ENCODE measurements around the gene GOLGA5. TPM values are rescaled to one million over a fixed set of nuclear protein-coding genes. Genes with fewer than 3 reads are reported as not detected.

Gene GOLGA5
- total RNA-seq, 1 donor = 73.1 TPM

- H3K79me2 ChIP-seq (ENCODE audit: insufficient read depth, low read length) = no peaks in the 10 kb centered on the region
- TF ChIP-seq CTCF (IDR thresholded peaks at IDR 0.05; ENCODE audit: extremely low read depth, low read depth, low read length) = no peak
Observed at GRCh38 chr14:92781350-92781749, 12.8 kb upstream of the GOLGA5 start.

GRCh38 chr14:92783813-92784431, 10.2 kb upstream of the GOLGA5 start:
- H3K27me3 ChIP-seq (ENCODE audit: insufficient read depth, low read length) = no peaks in the 10 kb centered on the region
- TF ChIP-seq CTCF (IDR thresholded peaks at IDR 0.05; ENCODE audit: extremely low read depth, low read depth, low read length) = peak; percentile 67
- no peaks in the 10 kb centered on the region for H4K20me1 ChIP-seq (ENCODE audit: insufficient read depth, low read length)
- H3K9me3 ChIP-seq (ENCODE audit: low read depth, low read length) = no peaks in the 10 kb centered on the region
- peaks cover 22% of the 10 kb centered on the region for H3K4me1 ChIP-seq (ENCODE audit: insufficient read depth, low read length)
- H3K27ac ChIP-seq (ENCODE audit: low read depth, low read length) = no peak overlapping the region
- H3K79me2 ChIP-seq (ENCODE audit: insufficient read depth, low read length) = no peaks in the 10 kb centered on the region
- DNase-seq (ENCODE audit: insufficient read length, low spot score, missing footprints) = peak; percentile 46
- no peaks in the 10 kb centered on the region for H3K36me3 ChIP-seq (ENCODE audit: insufficient read depth, low read length)
- H3K4me2 ChIP-seq (ENCODE audit: insufficient read depth, low read length) = no peak overlapping the region
- no peak overlapping the region for H3K4me3 ChIP-seq (ENCODE audit: insufficient read depth, low read length)
- H2AFZ ChIP-seq (ENCODE audit: low read length) = peak overlapping the region; percentile 71

More at GRCh38 chr14:92781350-92781749, 12.8 kb upstream of the GOLGA5 start:
- H2AFZ ChIP-seq (ENCODE audit: low read length) = no peak overlapping the region
- H3K4me2 ChIP-seq (ENCODE audit: insufficient read depth, low read length) = no peak overlapping the region
- H3K27ac ChIP-seq (ENCODE audit: low read depth, low read length) = no peak overlapping the region
- H3K27me3 ChIP-seq (ENCODE audit: insufficient read depth, low read length) = no peaks in the 10 kb centered on the region
- no peak for DNase-seq (ENCODE audit: insufficient read length, low spot score, missing footprints)
- no peaks in the 10 kb centered on the region for H3K36me3 ChIP-seq (ENCODE audit: insufficient read depth, low read length)
- peaks cover 21% of the 10 kb centered on the region for H3K4me1 ChIP-seq (ENCODE audit: insufficient read depth, low read length)
- no peaks in the 10 kb centered on the region for H4K20me1 ChIP-seq (ENCODE audit: insufficient read depth, low read length)
- H3K4me3 ChIP-seq (ENCODE audit: insufficient read depth, low read length) = no peak overlapping the region
- H3K9me3 ChIP-seq (ENCODE audit: low read depth, low read length) = no peaks in the 10 kb centered on the region

- Histone ChIP-seq H3K79me2 (ENCODE audit: insufficient read depth, low read length) (no peaks in the 10 kb centered on the region), H3K4me1 (ENCODE audit: insufficient read depth, low read length) (peaks cover 15% of the 10 kb centered on the region), H3K4me3 (ENCODE audit: insufficient read depth, low read length) (peak overlapping the region; percentile 48), H4K20me1 (ENCODE audit: insufficient read depth, low read length) (no peaks in the 10 kb centered on the region), H3K9me3 (ENCODE audit: low read depth, low read length) (peaks cover 3% of the 10 kb centered on the region), H3K27ac (ENCODE audit: low read depth, low read length) (peak overlapping the region; percentile 85), H2AFZ (ENCODE audit: low read length) (peak overlapping the region; percentile 32), H3K4me2 (ENCODE audit: insufficient read depth, low read length) (peak overlapping the region; percentile 63), H3K27me3 (ENCODE audit: insufficient read depth, low read length) (no peaks in the 10 kb centered on the region), H3K36me3 (ENCODE audit: insufficient read depth, low read length) (no peaks in the 10 kb centered on the region)
- peak; percentile 85 for DNase-seq (ENCODE audit: insufficient read length, low spot score, missing footprints)
- TF ChIP-seq CTCF (IDR thresholded peaks at IDR 0.05; ENCODE audit: extremely low read depth, low read depth, low read length) = peak; percentile 28
Observed at GRCh38 chr14:92785667-92786426, 8.3 kb upstream of the GOLGA5 start.

GRCh38 chr14:92786427-92786756, 7.7 kb upstream of the GOLGA5 start:
- no peaks in the 10 kb centered on the region for H3K27me3 ChIP-seq (ENCODE audit: insufficient read depth, low read length)
- no peaks in the 10 kb centered on the region for H3K36me3 ChIP-seq (ENCODE audit: insufficient read depth, low read length)
- DNase-seq (ENCODE audit: insufficient read length, low spot score, missing footprints) = no peak
- peaks cover 3% of the 10 kb centered on the region for H3K9me3 ChIP-seq (ENCODE audit: low read depth, low read length)
- peak overlapping the region; percentile 63 for H3K4me2 ChIP-seq (ENCODE audit: insufficient read depth, low read length)
- H2AFZ ChIP-seq (ENCODE audit: low read length) = peak overlapping the region; percentile 32
- no peaks in the 10 kb centered on the region for H4K20me1 ChIP-seq (ENCODE audit: insufficient read depth, low read length)
- no peaks in the 10 kb centered on the region for H3K79me2 ChIP-seq (ENCODE audit: insufficient read depth, low read length)
- H3K27ac ChIP-seq (ENCODE audit: low read depth, low read length) = peak overlapping the region; percentile 85
- no peak for TF ChIP-seq CTCF (IDR thresholded peaks at IDR 0.05; ENCODE audit: extremely low read depth, low read depth, low read length)
- peaks cover 13% of the 10 kb centered on the region for H3K4me1 ChIP-seq (ENCODE audit: insufficient read depth, low read length)
- H3K4me3 ChIP-seq (ENCODE audit: insufficient read depth, low read length) = peak overlapping the region; percentile 48
